HG02973 (cell line): ENCODE measurements around the gene RBPMS2.

Experiments used
- ATAC-seq: cut with Tn5 transposase; IDR thresholded peaks from one replicate; pipeline ENCODE4 v1.9.1; 2021; ENCODE audit warnings: moderate library complexity; ENCODE audit not compliant: unreplicated experiment

The RBPMS2 gene

DNA sequence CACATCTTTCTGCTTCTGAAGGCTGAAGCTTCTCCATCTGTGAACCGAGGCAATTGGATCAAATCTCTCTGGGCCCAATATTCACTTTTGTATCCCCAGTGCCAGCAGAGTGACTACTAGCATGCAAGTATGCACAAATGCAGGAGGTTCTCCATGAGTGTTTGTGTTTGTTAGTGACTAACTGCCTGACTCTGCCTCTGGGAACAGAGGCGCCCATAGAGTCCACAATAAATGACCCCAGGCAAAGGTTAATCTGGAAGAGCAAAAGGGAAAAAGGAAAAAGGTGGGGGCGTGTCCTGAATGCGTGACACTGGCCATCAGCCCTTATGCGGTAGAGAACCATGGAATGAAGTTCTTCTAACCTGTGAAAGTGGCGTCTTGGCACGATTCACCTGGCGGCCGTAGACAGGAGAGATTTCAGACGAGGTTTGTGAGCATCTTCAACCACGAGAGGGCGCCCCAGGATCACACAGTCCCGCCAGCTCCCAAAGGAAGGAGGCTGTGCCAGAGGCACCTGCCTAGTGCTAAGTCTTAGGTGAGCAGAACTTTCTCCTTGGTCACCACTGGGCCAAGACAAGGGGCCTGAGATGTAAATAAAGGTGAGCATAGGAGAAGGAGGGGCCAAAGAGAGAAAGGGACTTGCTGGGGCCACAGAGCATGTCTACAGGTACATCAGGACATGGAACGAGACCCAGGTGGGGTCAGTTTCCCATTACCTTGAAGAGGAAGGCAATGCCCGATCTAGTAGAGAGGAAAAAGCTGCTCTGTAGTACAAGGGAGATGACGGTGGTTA is 44.2 kb downstream of the RBPMS2 start:
- peak; percentile 65 for ATAC-seq

GRCh38 chr15:64730151-64730550 is 45.2 kb downstream of the RBPMS2 start:
- ATAC-seq, result no peak

GRCh38 chr15:64720188-64720587 is 55.2 kb downstream of the RBPMS2 start:
- no peak for ATAC-seq

DNA sequence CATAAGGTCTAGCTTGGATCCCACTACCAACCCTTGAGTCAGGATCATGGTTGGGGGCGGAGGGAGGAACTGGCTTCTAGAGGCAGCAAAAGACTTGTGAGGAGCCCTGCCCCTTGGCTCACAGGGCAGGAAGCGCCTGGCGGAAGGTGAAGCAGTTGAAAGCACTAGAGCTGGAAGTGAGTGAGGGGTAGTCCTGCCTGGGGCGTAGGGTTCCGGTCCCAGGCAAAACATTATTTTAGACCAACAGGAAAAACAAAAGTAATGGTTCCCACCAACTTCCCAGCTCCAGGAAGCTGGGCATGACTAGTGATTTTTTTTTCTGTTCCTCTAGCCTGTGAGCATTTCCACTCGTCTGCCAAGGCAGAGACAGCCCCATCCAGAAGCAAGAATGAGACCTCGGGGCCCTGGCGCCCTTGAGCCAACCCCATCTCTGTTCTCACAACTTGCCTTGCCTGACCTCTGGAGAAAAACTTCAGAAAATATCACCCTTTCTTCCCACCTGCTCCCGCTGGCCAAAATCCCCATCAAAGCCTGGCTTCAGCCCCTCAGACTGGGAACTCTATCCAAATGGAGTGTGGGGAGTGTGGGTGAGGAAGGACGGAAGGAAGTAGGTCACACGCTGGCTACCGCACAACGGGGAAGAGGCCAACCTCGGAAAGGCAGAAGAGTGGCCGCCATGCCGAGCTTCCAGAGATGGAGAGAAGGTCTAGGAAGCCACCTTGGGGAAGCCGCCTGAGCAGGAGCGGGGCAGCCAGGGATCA is 57.5 kb downstream of the RBPMS2 start:
- ATAC-seq, result no peak

DNA sequence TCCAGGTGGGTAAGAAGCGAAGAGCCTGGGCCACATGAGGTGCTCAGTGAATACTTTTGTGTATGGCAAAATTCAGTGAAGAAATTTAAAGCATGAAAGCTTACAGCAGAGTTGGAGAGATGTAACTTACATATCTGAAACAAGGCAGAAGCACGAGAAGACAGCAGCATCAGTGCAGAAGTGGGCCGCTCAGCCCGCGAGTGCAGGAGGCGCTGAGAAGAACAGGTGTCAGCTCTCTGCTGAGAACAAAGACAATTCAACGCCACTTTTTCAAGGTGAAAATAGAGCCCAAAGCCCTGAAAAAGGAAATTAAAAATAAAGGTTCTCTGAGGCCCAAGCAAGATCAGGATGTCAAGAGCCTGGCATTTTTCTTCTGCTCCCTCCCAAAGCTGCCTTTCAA is 58.3 kb downstream of the RBPMS2 start:
- ATAC-seq, result no peak

DNA sequence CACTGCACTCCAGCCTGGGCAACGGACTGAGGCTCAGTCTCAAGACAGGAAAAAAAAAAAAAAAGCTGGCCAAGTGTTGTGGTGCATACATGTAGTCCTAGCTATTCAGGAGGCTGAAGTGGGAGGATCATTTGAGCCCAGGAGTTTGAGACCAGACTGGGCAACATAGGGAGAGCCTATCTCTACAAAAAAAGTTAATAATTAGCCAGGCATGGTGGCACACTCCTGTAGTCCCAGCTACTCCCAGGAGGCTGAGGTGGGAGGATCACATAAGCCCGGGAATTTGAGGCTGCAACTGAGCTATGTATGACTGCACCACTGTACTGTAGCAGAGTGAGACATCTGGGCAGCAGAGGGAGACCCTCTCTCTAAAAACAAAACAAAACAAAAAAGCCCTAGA is 58.9 kb downstream of the RBPMS2 start:
- no peak for ATAC-seq

- ATAC-seq, result no peak
These were observed 61.8 kb downstream of the RBPMS2 start for GRCh38 chr15:64713592-64713991.

GRCh38 chr15:64712353-64712752 is 63.0 kb downstream of the RBPMS2 start:
- no peak for ATAC-seq

DNA sequence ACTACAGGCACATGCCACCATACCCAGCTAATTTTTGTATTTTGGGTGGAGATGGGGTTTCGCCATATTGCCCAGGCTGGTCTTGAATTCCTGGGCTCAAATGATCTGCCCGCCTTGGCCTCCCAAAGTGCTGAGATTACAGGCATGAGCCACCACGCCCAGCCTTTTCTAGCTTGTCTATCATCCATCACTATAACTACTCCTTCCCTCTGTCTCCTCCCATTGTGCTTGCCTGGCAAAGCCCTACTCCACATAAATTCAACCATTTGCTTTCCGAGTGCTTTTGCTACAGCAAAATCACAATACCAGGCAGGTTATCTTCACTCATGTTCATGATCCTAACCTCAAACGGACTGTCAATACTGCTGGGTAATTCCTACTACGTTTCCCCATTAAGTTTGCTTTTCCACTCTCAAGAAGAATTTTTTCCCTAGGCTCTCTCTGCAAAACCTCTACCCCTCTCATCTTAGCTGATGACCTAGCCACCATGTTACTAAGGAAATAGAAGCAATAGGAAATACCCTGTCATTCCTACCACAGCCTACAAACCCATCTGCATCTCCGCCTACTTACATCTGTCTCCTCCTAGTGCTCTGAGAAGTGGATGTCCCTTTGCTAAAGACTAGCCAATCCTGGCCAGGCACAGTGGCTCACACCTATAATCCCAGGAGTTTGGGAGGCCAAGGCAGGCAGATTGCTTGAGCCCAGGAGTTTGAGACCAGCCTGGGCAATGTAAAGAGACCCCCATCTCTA is 64.5 kb downstream of the RBPMS2 start:
- no peak for ATAC-seq

GRCh38 chr15:64706011-64706911 is 69.1 kb downstream of the RBPMS2 start:
- no peak for ATAC-seq

- ATAC-seq, result no peak
These were observed 70.4 kb downstream of the RBPMS2 start for GRCh38 chr15:64705006-64705405.

GRCh38 chr15:64703632-64703959 is 71.8 kb downstream of the RBPMS2 start:
- ATAC-seq, result no peak

DNA sequence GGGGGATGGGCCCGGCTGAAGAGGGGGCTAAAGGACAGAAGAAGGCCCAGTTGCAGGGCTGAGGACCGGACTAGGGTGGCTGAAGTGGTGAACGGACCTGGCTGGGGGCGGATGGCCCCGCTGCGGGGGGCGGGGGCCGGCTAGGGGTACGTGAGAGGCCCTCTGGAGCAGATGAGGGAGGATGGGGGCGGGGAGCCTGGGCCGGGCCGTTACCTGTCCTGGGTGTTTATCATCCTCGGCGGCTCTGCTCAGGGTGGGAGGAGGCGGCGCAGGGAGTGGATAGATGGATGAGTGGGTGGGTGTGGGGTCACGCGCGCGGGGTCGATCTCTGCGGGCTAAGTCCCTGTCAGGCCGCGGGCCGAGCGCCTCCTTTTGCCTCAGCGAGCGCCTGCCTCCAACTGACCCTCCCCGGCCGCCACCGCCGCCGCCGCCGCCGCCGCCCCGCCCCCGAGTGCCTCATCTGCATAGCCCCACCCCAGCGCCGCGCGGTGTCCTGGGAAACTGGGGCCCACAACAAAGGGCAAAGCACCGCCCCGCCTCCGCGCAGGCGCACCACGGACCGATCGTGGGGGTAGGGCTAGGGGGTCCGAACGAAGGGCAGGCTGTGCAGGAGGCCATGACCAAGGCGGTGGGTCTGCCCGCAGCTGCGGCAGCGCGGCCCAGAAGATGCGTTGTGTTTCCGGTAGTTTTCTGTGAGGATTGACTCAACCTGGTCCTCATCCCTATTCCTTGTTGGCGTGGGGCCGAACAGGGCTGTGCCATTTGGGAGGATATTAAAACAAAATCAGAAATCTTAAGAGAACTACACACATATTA is 72.4 kb downstream of the RBPMS2 start:
- ATAC-seq, result peak; percentile 75

DNA sequence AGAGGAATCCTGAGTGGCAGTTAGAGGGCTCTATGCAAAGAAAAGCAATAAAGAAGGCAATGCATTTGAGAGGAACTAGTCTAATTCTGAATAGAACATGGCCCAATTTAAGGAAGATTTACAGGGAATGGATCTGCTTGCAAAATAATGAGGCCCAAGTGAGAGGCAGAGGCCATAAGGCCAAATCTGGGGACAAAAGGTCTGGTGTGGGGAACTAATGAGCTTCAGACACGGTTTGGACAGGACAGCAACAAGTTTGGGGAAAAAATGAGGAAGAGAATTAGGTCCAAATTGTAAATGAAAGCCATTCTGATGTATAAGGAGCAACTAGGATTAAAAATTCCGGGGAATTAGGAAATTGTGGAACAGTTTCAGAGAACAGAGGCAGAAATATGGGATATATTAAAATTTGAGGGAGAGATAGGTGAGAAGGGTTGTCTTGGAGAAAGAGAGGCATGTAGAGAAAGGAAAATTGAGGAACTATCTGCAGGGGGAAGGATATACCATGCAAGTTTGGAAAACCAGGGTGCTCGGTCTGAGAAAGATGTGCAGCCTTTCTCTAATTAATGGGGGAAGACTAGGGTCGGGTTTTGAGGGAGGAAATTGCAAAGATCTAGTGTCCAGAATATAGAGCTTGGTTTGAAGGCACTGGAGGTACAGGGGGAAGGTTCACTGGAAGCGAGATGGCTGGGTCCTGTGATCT is 73.8 kb downstream of the RBPMS2 start:
- no peak for ATAC-seq

DNA sequence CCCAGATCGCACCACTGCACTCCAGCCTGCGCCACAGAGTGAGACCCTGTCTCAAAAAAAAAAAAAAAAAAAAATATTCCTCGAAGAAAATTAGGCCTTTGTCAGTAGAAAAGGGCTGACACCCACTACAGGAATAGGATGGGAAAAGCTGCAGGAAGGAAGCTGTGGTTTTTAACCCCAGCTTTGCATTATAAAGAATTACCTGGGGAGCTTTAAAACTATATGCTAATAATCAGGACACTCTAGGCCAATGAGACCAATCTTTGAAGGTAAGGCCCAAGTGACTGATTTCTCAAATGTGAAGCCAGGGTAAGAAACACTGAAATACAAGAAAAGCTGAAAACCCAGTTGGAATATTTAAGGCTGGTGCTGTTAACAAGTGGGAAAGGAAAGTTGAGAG is 74.3 kb downstream of the RBPMS2 start:
- no peak for ATAC-seq

GRCh38 chr15:64699751-64700388 is 75.5 kb downstream of the RBPMS2 start:
- no peak for ATAC-seq

- ATAC-seq, result no peak
These were observed 76.6 kb downstream of the RBPMS2 start for GRCh38 chr15:64698823-64699222.

- ATAC-seq, result no peak
These were observed 77.4 kb downstream of the RBPMS2 start for GRCh38 chr15:64697911-64698369.

- no peak for ATAC-seq
These were observed 78.9 kb downstream of the RBPMS2 start for GRCh38 chr15:64696481-64696880.
